MM.1S (cell line): ENCODE results near the gene TSPO2.

Experiments used
- DNase-seq: peaks from one replicate; pipeline ENCODE4 v3.0.0-alpha.2; 2015
- H2AFZ ChIP-seq: fragments of 300-600 bp; sonication (generic); 2 replicates; pipeline ENCODE4 v1.6.0; 2016; ENCODE audit warnings: antibody characterized with exemption, low read length
- H3F3A ChIP-seq: fragments of 300-600 bp; sonication (generic); 2 replicates; pipeline ENCODE4 v1.6.1; 2016; ENCODE audit warnings: mild to moderate bottlenecking, antibody characterized with exemption, low read length, moderate library complexity, mixed read lengths; ENCODE audit not compliant: insufficient read depth
- H3K27ac ChIP-seq: fragments of 300-600 bp; sonication (generic); 2 replicates; pipeline ENCODE4 v1.5.1; 2016; ENCODE audit warnings: mild to moderate bottlenecking, low read length
- H3K27me3 ChIP-seq: fragments of 300-600 bp; sonication (generic); replicated peaks from 2 replicates; pipeline ENCODE4 v1.6.0; 2016; ENCODE audit warnings: low read length; ENCODE audit not compliant: insufficient read depth
- H3K36me3 ChIP-seq: fragments of 300-600 bp; sonication (generic); replicated peaks from 2 replicates; pipeline ENCODE4 v1.6.1; 2016; ENCODE audit warnings: mild to moderate bottlenecking, low read length, mixed read lengths; ENCODE audit not compliant: insufficient read depth
- H3K4me1 ChIP-seq: fragments of 300-600 bp; sonication (generic); 2 replicates; pipeline ENCODE4 v1.6.1; 2016; ENCODE audit warnings: low read length, mixed read lengths
- H3K4me2 ChIP-seq: fragments of 300-600 bp; sonication (generic); 2 replicates; pipeline ENCODE4 v1.6.0; 2016; ENCODE audit warnings: low read depth, low read length
- H3K4me3 ChIP-seq: fragments of 300-600 bp; sonication (generic); 2 replicates; pipeline ENCODE4 v1.5.1; 2016; ENCODE audit warnings: low read length, mixed read lengths
- H3K79me2 ChIP-seq: fragments of 300-600 bp; sonication (generic); 2 replicates; pipeline ENCODE4 v1.6.1; 2016; ENCODE audit warnings: mixed run types, low read length, mixed read lengths
- H3K9ac ChIP-seq: fragments of 300-600 bp; sonication (generic); 2 replicates; pipeline ENCODE4 v1.6.1; 2016; ENCODE audit warnings: low read length, mixed read lengths
- H3K9me2 ChIP-seq: fragments of 300-600 bp; sonication (generic); replicated peaks from 2 replicates; pipeline ENCODE4 v1.6.1; 2016; ENCODE audit warnings: mild to moderate bottlenecking, low read length, mixed read lengths; ENCODE audit not compliant: insufficient read depth
- H3K9me3 ChIP-seq: fragments of 300-600 bp; sonication (generic); replicated peaks from 2 replicates; pipeline ENCODE4 v1.6.1; 2016; ENCODE audit warnings: mild to moderate bottlenecking, low read length, mixed read lengths; ENCODE audit not compliant: insufficient read depth
- H4K20me1 ChIP-seq: fragments of 300-600 bp; sonication (generic); 2 replicates; pipeline ENCODE4 v1.6.1; 2016; ENCODE audit warnings: mild to moderate bottlenecking, low read length, moderate library complexity, mixed read lengths; ENCODE audit not compliant: insufficient read depth
- CTCF ChIP-seq: fragments of 300-600 bp; sonication (generic); IDR thresholded peaks from 2 replicates; pipeline ENCODE4 v1.5.1; 2016; ENCODE audit warnings: antibody characterized with exemption, low read length, mixed read lengths
- EZH2 ChIP-seq: fragments of 300-600 bp; sonication (generic); optimal IDR thresholded peaks from 2 replicates; pipeline ENCODE3; 2017; ENCODE audit warnings: low read depth, mild to moderate bottlenecking, antibody characterized with exemption, low read length, mixed read lengths
- EZH2phosphoT487 ChIP-seq: fragments of 300-600 bp; sonication (generic); IDR thresholded peaks from 2 replicates; pipeline ENCODE4 v1.6.1; 2018; ENCODE audit warnings: antibody characterized with exemption, low read length

The TSPO2 gene

GRCh38 chr6:41063884-41064285 is 21.6 kb downstream of the TSPO2 start:
- no peak overlapping the region for H3K4me3 ChIP-seq
- no peaks in the 10 kb centered on the region for H4K20me1 ChIP-seq
- H3K9ac ChIP-seq, result no peak overlapping the region
- TF ChIP-seq CTCF, result no peak
- TF ChIP-seq EZH2, result no peak
- no peak for TF ChIP-seq EZH2phosphoT487
- H3K9me3 ChIP-seq, result no peaks in the 10 kb centered on the region
- no peak overlapping the region for H3K27ac ChIP-seq
- no peak overlapping the region for H3K4me2 ChIP-seq
- H3K4me1 ChIP-seq, result peaks cover 14% of the 10 kb centered on the region
- H3K9me2 ChIP-seq, result no peaks in the 10 kb centered on the region
- H3F3A ChIP-seq, result no peaks in the 10 kb centered on the region
- DNase-seq, result no peak
- H3K27me3 ChIP-seq, result no peaks in the 10 kb centered on the region
- H3K36me3 ChIP-seq, result no peaks in the 10 kb centered on the region
- H2AFZ ChIP-seq, result no peak overlapping the region
- H3K79me2 ChIP-seq, result no peaks in the 10 kb centered on the region

GRCh38 chr6:41064841-41065240 is 22.6 kb downstream of the TSPO2 start:
- Histone ChIP-seq H3K36me3 (no peaks in the 10 kb centered on the region), H3K27ac (no peak overlapping the region), H3K4me1 (peaks cover 14% of the 10 kb centered on the region)

GRCh38 chr6:41065550-41066026 is 23.3 kb downstream of the TSPO2 start:
- Histone ChIP-seq H4K20me1 (no peaks in the 10 kb centered on the region), H3K27ac (no peak overlapping the region), H3K4me1 (peaks cover 14% of the 10 kb centered on the region), H3K9ac (no peak overlapping the region; the same call in 1 of the 2 replicates), H3K79me2 (peaks cover 1% of the 10 kb centered on the region; the same call in 1 of the 2 replicates), H3F3A (no peaks in the 10 kb centered on the region), H3K9me2 (no peaks in the 10 kb centered on the region), H3K9me3 (no peaks in the 10 kb centered on the region), H3K4me3 (no peak overlapping the region), H3K36me3 (no peaks in the 10 kb centered on the region), H3K27me3 (no peaks in the 10 kb centered on the region), H3K4me2 (peak overlapping the region; percentile 15; the same call in 1 of the 2 replicates), H2AFZ (no peak overlapping the region)
- TF ChIP-seq EZH2phosphoT487 (no peak), CTCF (no peak), EZH2 (no peak)
- no peak for DNase-seq

More at GRCh38 chr6:41064841-41065240, 22.6 kb downstream of the TSPO2 start:
- no peaks in the 10 kb centered on the region for H4K20me1 ChIP-seq
- H3K79me2 ChIP-seq, result no peaks in the 10 kb centered on the region
- H3K9ac ChIP-seq, result no peak overlapping the region
- H3K9me3 ChIP-seq, result no peaks in the 10 kb centered on the region
- H3K4me3 ChIP-seq, result no peak overlapping the region
- TF ChIP-seq EZH2phosphoT487, result no peak
- TF ChIP-seq CTCF, result no peak
- no peak for TF ChIP-seq EZH2
- H2AFZ ChIP-seq, result no peak overlapping the region
- H3K9me2 ChIP-seq, result no peaks in the 10 kb centered on the region
- peak overlapping the region; percentile 15; the same call in 1 of the 2 replicates for H3K4me2 ChIP-seq
- H3F3A ChIP-seq, result no peaks in the 10 kb centered on the region
- no peak for DNase-seq
- H3K27me3 ChIP-seq, result no peaks in the 10 kb centered on the region
